Measurements from ENCODE around the gene FAM81A. TPM values are rescaled to one million over a fixed set of nuclear protein-coding genes. Genes with fewer than 3 reads are reported as not detected.

The FAM81A gene
- total and polyA plus RNA-seq, 9 of the 15 experiments (the other 6 are each of a cell fraction or from before 2014, with no cell fraction given): not detected

DNA sequence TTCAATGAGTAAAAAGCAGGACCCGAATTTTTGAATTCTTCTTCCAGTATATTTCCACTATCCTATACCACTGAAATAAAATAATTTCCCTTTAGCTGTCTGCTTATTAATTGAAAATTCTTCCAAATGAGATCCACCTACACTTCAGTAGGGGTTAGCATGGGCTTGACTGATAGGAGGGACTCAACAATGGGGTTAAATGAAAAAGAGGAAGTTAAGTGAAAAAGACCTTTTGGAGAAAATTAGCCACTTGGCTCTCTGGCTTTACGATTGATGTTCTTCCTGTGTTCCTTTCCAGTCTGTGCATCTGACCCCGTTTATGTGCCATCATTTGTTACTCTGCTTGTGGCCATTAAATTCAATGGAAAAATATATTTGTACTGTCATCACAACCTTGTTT lies 119.6 kb downstream of the FAM81A start:
- Histone ChIP-seq H3K4me2 (ENCODE audit: insufficient read depth, low read length) (no peak overlapping the region), H3K36me3 (ENCODE audit: control insufficient read depth, insufficient read depth, low read length) (no peaks in the 10 kb centered on the region), H4K20me1 (replicated peaks; ENCODE audit: control insufficient read depth, insufficient read depth, low read length) (no peaks in the 10 kb centered on the region), H3K79me2 (ENCODE audit: control insufficient read depth, insufficient read depth, low read length) (no peaks in the 10 kb centered on the region), H2AFZ (ENCODE audit: low read depth, low read length) (no peak overlapping the region), H3K4me3 (no peak overlapping the region), H3K9me3 (replicated peaks; ENCODE audit: control insufficient read depth, insufficient read depth, low read depth, low read length) (no peaks in the 10 kb centered on the region), H3K27me3 (ENCODE audit: control insufficient read depth in 2 of 2, insufficient read depth in 2 of 2, low read length in 2 of 2) (no peaks in the 10 kb centered on the region), H3K9me1 (ENCODE audit: control insufficient read depth, insufficient read depth, low read length) (no peaks in the 10 kb centered on the region), H3K9ac (ENCODE audit: insufficient read depth in 1 of 2, low read depth in 2 of 2, low read length in 2 of 2) (no peak overlapping the region), H3K27ac (ENCODE audit: extremely low read depth, low read depth, low read length) (no peak overlapping the region), H3K4me1 (replicated peaks in 1 of 2; ENCODE audit: control insufficient read depth in 2 of 2, insufficient read depth in 2 of 2, low read length in 2 of 2) (peaks cover 0 to 10% of the 10 kb centered on the region in 2 experiments; a peak in 4 of 5 replicates)
- FAIRE-seq (peak; percentile 67), DNase-seq (ENCODE audit: extremely low read depth in 1 of 4, low spot score in 3 of 4) (peak in 2 of 4 experiments; percentile 14 to 17), ATAC-seq (0 out of 3 replicates have a peak, but pooled peaks have one; percentile 33)
- POLR2A ChIA-PET: no interaction called here
- TF ChIP-seq ZNF57 (CRISPR knock-in tag; IDR thresholded peaks at IDR 0.05) (no peak), FUS (optimal IDR thresholded peaks at IDR 0.05; ENCODE audit: low read depth, low read length) (no peak), SOX6 (IDR thresholded peaks at IDR 0.05) (no peak), PURB (CRISPR knock-in tag; IDR thresholded peaks at IDR 0.05; ENCODE audit: low read depth) (no peak), ZNF76 (CRISPR knock-in tag; IDR thresholded peaks at IDR 0.05; ENCODE audit: borderline replicate concordance) (no peak), PYGO2 (tag; IDR thresholded peaks at IDR 0.05) (no peak), ZNF551 (CRISPR knock-in tag; IDR thresholded peaks at IDR 0.05) (no peak), ZNF77 (CRISPR knock-in tag; IDR thresholded peaks at IDR 0.05) (no peak)
- TF ChIP-seq, protein P1, sequence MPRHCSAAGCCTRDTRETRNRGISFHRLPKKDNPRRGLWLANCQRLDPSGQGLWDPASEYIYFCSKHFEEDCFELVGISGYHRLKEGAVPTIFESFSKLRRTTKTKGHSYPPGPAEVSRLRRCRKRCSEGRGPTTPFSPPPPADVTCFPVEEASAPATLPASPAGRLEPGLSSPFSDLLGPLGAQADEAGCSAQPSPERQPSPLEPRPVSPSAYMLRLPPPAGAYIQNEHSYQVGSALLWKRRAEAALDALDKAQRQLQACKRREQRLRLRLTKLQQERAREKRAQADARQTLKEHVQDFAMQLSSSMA (CRISPR knock-in tag; IDR thresholded peaks at IDR 0.05): no peak
- WGBS (ENCODE audit: insufficient coverage, low coverage, missing lambda C conversion rate): 10% methylated on average over 3 of the region's 3 CpGs
- CTCF ChIA-PET (ENCODE audit: low intra/inter-chr PET ratio): no interaction called here
- intact Hi-C loops (cut with micrococcal nuclease) (no loop called here), in situ Hi-C loops (cut with MboI) (no loop called here)
- no TSS peak for BruUV-seq (replicated peaks)

Data from K562 (cell line).